B cell (primary cell): ENCODE results near the gene TALDO1. TPM values are rescaled to one million over a fixed set of nuclear protein-coding genes. Genes with fewer than 3 reads are reported as not detected.

Experiments used
- ATAC-seq: fragments of 200-7000 bp; cut with Tn5 transposase; one replicate; pipeline ENCODE4 v1.10.0; 2021; ENCODE audit warnings: low read depth, mild to moderate bottlenecking, moderate number of reproducible peaks, moderate library complexity
- CTCF ChIA-PET: fragments of 350-600 bp; sonication (Branson Sonifier 250); formaldehyde crosslinking; loops from one replicate; lab custom pipeline; 2021; ENCODE audit warnings: antibody characterized with exemption, inconsistent platforms; lab: Charles Lee
- POLR2A ChIA-PET: fragments of 350-600 bp; sonication (Branson Sonifier 250); formaldehyde crosslinking; loops from one replicate; lab custom pipeline; 2021; ENCODE audit warnings: antibody characterized with exemption; lab: Charles Lee
- DNase-seq: peaks from one replicate; pipeline ENCODE4 v3.0.0; 2013
- H2AFZ ChIP-seq: 2 replicates; pipeline ENCODE4 v1.6.1; 2012; ENCODE audit warnings: mild to moderate bottlenecking, low read depth, low read length; ENCODE audit not compliant: insufficient read depth, poor library complexity, severe bottlenecking
- H3K27ac ChIP-seq, 2 donors: 1 replicate in 1 of 2; 2 replicates in 1 of 2; pipeline ENCODE4 v1.5.1; 2012 to 2013; ENCODE audit warnings: low read length in 2 of 2, mild to moderate bottlenecking in 2 of 2, moderate library complexity in 1 of 2
- H3K27me3 ChIP-seq, 4 experiments: fragments of 200-600 bp in 1 of 4; sonication (generic) in 1 of 4; replicated peaks in 1 of 4; 1 replicate in 2 of 4; 2 replicates in 2 of 4; pipeline versions ENCODE4 v1.6.1 to v1.7.0; 2013 to 2016; ENCODE audit warnings: low read length in 3 of 4, mild to moderate bottlenecking in 2 of 4, mixed read lengths in 1 of 4, moderate library complexity in 1 of 4; ENCODE audit not compliant: insufficient read depth in 4 of 4, control insufficient read depth in 3 of 4; ENCODE audit errors: control extremely low read depth in 1 of 4
- H3K36me3 ChIP-seq, 2 experiments: replicated peaks in 1 of 2; 1 replicate in 1 of 2; 2 replicates in 1 of 2; pipeline versions ENCODE4 v1.6.1 to v1.7.1; 2013; ENCODE audit warnings: low read length in 1 of 2; ENCODE audit not compliant: insufficient read depth in 2 of 2, control insufficient read depth in 1 of 2; ENCODE audit errors: control extremely low read depth in 1 of 2, extremely low read depth in 1 of 2
- H3K4me1 ChIP-seq, 2 donors: fragments of 200-600 bp in 1 of 2; sonication (generic) in 1 of 2; 1 replicate in 1 of 2; 2 replicates in 1 of 2; pipeline versions ENCODE4 v1.5.1 to v1.6.1; 2013 to 2017; ENCODE audit warnings: low read length in 2 of 2; ENCODE audit not compliant: control insufficient read depth in 2 of 2, insufficient read depth in 2 of 2
- H3K4me2 ChIP-seq: replicated peaks from 2 replicates; pipeline ENCODE3; 2012; ENCODE audit warnings: mild to moderate bottlenecking, low read depth, low read length; ENCODE audit not compliant: poor library complexity, severe bottlenecking
- H3K4me3 ChIP-seq, 5 experiments: fragments of 200-600 bp in 1 of 5; sonication (generic) in 1 of 5; 1 replicate in 3 of 5; 2 replicates in 2 of 5; pipeline versions ENCODE4 v1.5.1 to v1.7.0; 2011 to 2016; ENCODE audit warnings: low read length in 4 of 5, mild to moderate bottlenecking in 4 of 5, low read depth in 2 of 5, control low read depth in 1 of 5, moderate library complexity in 1 of 5; ENCODE audit not compliant: insufficient read depth in 1 of 5; ENCODE audit errors: control extremely low read depth in 1 of 5, extremely low read depth in 1 of 5
- H3K79me2 ChIP-seq: fragments of 200-600 bp; sonication (generic); one replicate; pipeline ENCODE4 v1.6.0; 2016; ENCODE audit warnings: low read length; ENCODE audit not compliant: control insufficient read depth, insufficient read depth
- H3K9ac ChIP-seq: fragments of 200-600 bp; sonication (generic); 2 replicates; pipeline ENCODE4 v1.6.1; 2017; ENCODE audit warnings: mild to moderate bottlenecking, low read length, moderate library complexity
- H3K9me3 ChIP-seq, 3 donors: one replicate each; pipeline versions ENCODE4 v1.6.1 to v1.7.1; 2013; ENCODE audit warnings: low read length in 2 of 3; ENCODE audit not compliant: control insufficient read depth in 2 of 3, insufficient read depth in 1 of 3; ENCODE audit errors: control extremely low read depth in 1 of 3
- H4K20me1 ChIP-seq: 2 replicates; pipeline ENCODE4 v1.6.0; 2012; ENCODE audit warnings: mild to moderate bottlenecking, low read length; ENCODE audit not compliant: insufficient read depth, control insufficient read depth, poor library complexity, severe bottlenecking
- H3K27ac Mint-ChIP-seq: one replicate; pipeline ENCODE4 v1.8.0; 2021; ENCODE audit warnings: mixed read lengths
- H3K27me3 Mint-ChIP-seq: one replicate; pipeline ENCODE4 v1.8.0; 2021; ENCODE audit warnings: mixed read lengths
- H3K4me1 Mint-ChIP-seq: one replicate; pipeline ENCODE4 v1.8.0; 2021; ENCODE audit warnings: mixed read lengths
- H3K4me3 Mint-ChIP-seq: one replicate; pipeline ENCODE4 v1.8.0; 2021; ENCODE audit warnings: mixed read lengths
- H3K9me3 Mint-ChIP-seq: one replicate; pipeline ENCODE4 v1.8.0; 2022; ENCODE audit warnings: mixed read lengths; ENCODE audit not compliant: insufficient read depth
- CTCF ChIP-seq: fragments of 200-600 bp; IDR thresholded peaks from one replicate; pipeline ENCODE4 v1.8.0; 2022; ENCODE audit warnings: antibody characterized with exemption, mild to moderate bottlenecking
- EZH2 ChIP-seq: IDR thresholded peaks from 2 replicates; pipeline ENCODE4 v1.6.1; 2012; ENCODE audit warnings: borderline replicate concordance, low read depth, mild to moderate bottlenecking, moderate library complexity, low read length; ENCODE audit not compliant: insufficient read depth, poor library complexity, severe bottlenecking
- WGBS: methylation state at CpG from one replicate; pipeline ENCODE4 v1.1.5; 2013; ENCODE audit warnings: missing lambda C conversion rate; ENCODE audit not compliant: insufficient coverage; 5-methylcytosine and 5-hydroxymethylcytosine counted together
- intact Hi-C: fragments of 100-400 bp; cut with micrococcal nuclease; formaldehyde crosslinking; loops from one replicate; pipeline ENCODE4 v1.10.0; 2022
- polyA plus RNA-seq: library from polyadenylated mRNA; depleted of rRNA; stranded (reverse); fragments of >200 nt; gene quantifications from 2 replicates; pipeline ENCODE4 v1.2.3, GENCODE V29; 2012
- total RNA-seq, 2 donors: library from RNA; stranded (reverse); fragments of 120-200 nt in 1 of 2; gene quantifications; 1 replicate in 1 of 2; 2 replicates in 1 of 2; pipeline versions ENCODE4 v1.2.3 to v1.2.4, GENCODE V29; 2013 to 2022

TALDO1 gene
- total and polyA plus RNA-seq, 2 donors (not counting 1 experiment from before 2014, with no cell fraction given), result 82.4 to 116 TPM

DNA sequence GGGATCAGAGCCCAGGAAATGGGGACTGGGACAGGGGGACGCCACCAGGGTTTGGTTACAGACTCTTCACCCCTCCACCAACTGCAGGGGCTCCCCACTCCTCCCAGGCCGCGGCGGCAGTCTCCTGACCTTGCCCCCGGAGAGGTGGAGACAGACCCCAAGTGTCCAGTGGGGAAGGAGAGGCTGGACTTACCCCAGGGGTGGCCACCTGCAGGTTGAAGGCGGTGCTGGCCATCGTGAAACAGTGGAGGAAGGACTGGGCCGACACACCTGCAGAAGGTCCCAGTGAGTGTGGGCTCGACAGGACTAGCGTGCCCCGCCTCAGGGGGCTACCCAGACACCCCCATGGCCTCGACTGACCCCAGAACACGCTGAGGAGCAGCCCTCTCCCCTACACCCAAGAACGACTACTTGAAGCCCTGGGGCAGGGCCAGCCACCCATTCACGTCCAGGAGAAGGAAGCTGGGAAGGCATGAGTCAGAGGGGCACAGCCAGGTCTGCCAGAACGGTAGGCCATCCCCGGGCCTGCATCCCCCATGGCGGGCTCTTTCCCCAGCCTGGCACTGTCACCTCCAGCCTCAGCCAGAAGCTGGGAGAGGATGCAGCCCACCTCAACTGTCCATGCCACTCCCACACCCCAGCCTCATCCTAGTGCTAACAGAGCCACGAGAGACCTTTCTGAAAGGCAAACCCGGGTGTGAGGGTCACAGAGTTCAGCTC lies 27.8 kb downstream of the TALDO1 start:
- no peaks in the 10 kb centered on the region for H3K9me3 ChIP-seq
- ATAC-seq, result no peak
- intact Hi-C loops, result no loop called here

More for the DNA sequence above, 27.8 kb downstream of the TALDO1 start:
- ChIA-PET POLR2A (interaction anchor here (0.6 to 0.7 kb wide), 2 partner anchors 65 to 241 kb away, joined by 3 to 7 read pairs; no protein-coding TSS in a partner anchor), CTCF (interaction anchor here (1.3 kb wide), 1 partner anchor 28 kb away, joined by 3 read pairs; the partner anchor contains the start of gene TALDO1)
- Mint-ChIP-seq H3K4me1 (peaks cover 18% of the 10 kb centered on the region), H3K27ac (no peak overlapping the region), H3K9me3 (no peaks in the 10 kb centered on the region), H3K27me3 (no peaks in the 10 kb centered on the region), H3K4me3 (peak overlapping the region; percentile 71)
- peaks cover 64% of the 10 kb centered on the region for H3K79me2 ChIP-seq
- no peak overlapping the region for H3K9ac ChIP-seq
- peaks cover 0 to 20% of the 10 kb centered on the region in 2 experiments for H3K36me3 ChIP-seq
- 93% methylated on average over 17 of the region's 20 CpGs for WGBS
- DNase-seq, result peak; percentile 14
- peaks cover 60% of the 10 kb centered on the region for H4K20me1 ChIP-seq
- H3K4me2 ChIP-seq, result no peak overlapping the region
- no peak overlapping the region for H3K4me3 ChIP-seq
- H2AFZ ChIP-seq, result no peak overlapping the region
- no peak overlapping the region for H3K27ac ChIP-seq
- H3K4me1 ChIP-seq, result peaks cover 12 to 24% of the 10 kb centered on the region in 2 donors
- TF ChIP-seq CTCF (no peak), EZH2 (no peak)
- H3K27me3 ChIP-seq, result no peaks in the 10 kb centered on the region
